CD14-positive monocyte (primary cell): ENCODE results near the gene MPPED1. TPM values are rescaled to one million over a fixed set of nuclear protein-coding genes. Genes with fewer than 3 reads are reported as not detected.
A peak's percentile ranks its signal among the peaks of the same experiment; 100 is the strongest.

Source experiments
- DNase-seq, 3 donors: peaks; one replicate each; pipeline ENCODE4 v3.0.0-alpha.2; 2011 to 2022
- H2AFZ ChIP-seq: 2 replicates; pipeline ENCODE4 v1.6.0; 2012; ENCODE audit warnings: mild to moderate bottlenecking, low read depth, low read length, inconsistent platforms; ENCODE audit not compliant: insufficient read depth, poor library complexity, severe bottlenecking
- H3K27ac ChIP-seq, 2 donors: 1 replicate in 1 of 2; 2 replicates in 1 of 2; pipeline ENCODE4 v1.5.1; 2012 to 2013; ENCODE audit warnings: low read length in 2 of 2, control low read depth in 1 of 2, inconsistent platforms in 1 of 2, low read depth in 1 of 2, mild to moderate bottlenecking in 1 of 2
- H3K27me3 ChIP-seq, 2 donors: one replicate each; pipeline versions ENCODE4 v1.6.0 to v1.6.1; 2011 to 2013; ENCODE audit warnings: low read length in 2 of 2; ENCODE audit not compliant: control insufficient read depth in 2 of 2, insufficient read depth in 2 of 2
- H3K36me3 ChIP-seq, 2 donors: replicated peaks in 1 of 2; 1 replicate in 1 of 2; 2 replicates in 1 of 2; pipeline versions ENCODE4 v1.5.1 to v1.6.1; 2012 to 2013; ENCODE audit warnings: low read length in 2 of 2, control low read depth in 1 of 2, inconsistent platforms in 1 of 2, mild to moderate bottlenecking in 1 of 2; ENCODE audit not compliant: insufficient read depth in 2 of 2, control insufficient read depth in 1 of 2
- H3K4me1 ChIP-seq, 2 donors: 1 replicate in 1 of 2; 2 replicates in 1 of 2; pipeline versions ENCODE4 v1.5.1 to v1.6.1; 2012 to 2013; ENCODE audit warnings: low read length in 2 of 2, control low read depth in 1 of 2, inconsistent platforms in 1 of 2, mild to moderate bottlenecking in 1 of 2, moderate library complexity in 1 of 2; ENCODE audit not compliant: insufficient read depth in 2 of 2, control insufficient read depth in 1 of 2
- H3K4me2 ChIP-seq: replicated peaks from 2 replicates; pipeline ENCODE3; 2012; ENCODE audit warnings: low read length, moderate library complexity, mild to moderate bottlenecking; ENCODE audit not compliant: poor library complexity, severe bottlenecking; ENCODE audit errors: extremely low read depth
- H3K4me3 ChIP-seq, 3 experiments: fragments of 200-600 bp in 1 of 3; sonication (generic) in 1 of 3; replicated peaks in 1 of 3; 1 replicate in 2 of 3; 2 replicates in 1 of 3; pipeline ENCODE4 v1.5.1; 2011 to 2013; ENCODE audit warnings: low read length in 3 of 3, mild to moderate bottlenecking in 3 of 3, control low read depth in 2 of 3, low read depth in 2 of 3, inconsistent platforms in 1 of 3, moderate library complexity in 1 of 3
- H3K79me2 ChIP-seq: 2 replicates; pipeline ENCODE4 v1.6.0; 2012; ENCODE audit warnings: mild to moderate bottlenecking, control low read depth, inconsistent platforms, low read length, moderate library complexity; ENCODE audit not compliant: insufficient read depth
- H3K9ac ChIP-seq: 2 replicates; pipeline ENCODE4 v1.6.0; 2017; ENCODE audit warnings: low read length, mild to moderate bottlenecking; ENCODE audit not compliant: insufficient read depth, poor library complexity, severe bottlenecking
- H3K9me3 ChIP-seq, 2 donors: replicated peaks in 1 of 2; 1 replicate in 1 of 2; 2 replicates in 1 of 2; pipeline versions ENCODE4 v1.5.1 to v1.6.1; 2012 to 2013; ENCODE audit warnings: low read length in 2 of 2, control low read depth in 1 of 2; ENCODE audit not compliant: control insufficient read depth in 1 of 2, insufficient read depth in 1 of 2
- H4K20me1 ChIP-seq: 2 replicates; pipeline ENCODE4 v1.6.0; 2012; ENCODE audit warnings: mild to moderate bottlenecking, low read length, control low read depth, moderate library complexity; ENCODE audit not compliant: insufficient read depth
- H3K27ac Mint-ChIP-seq, 7 donors: one replicate each; pipeline ENCODE4 v1.8.0; 2020; ENCODE audit warnings: mild to moderate bottlenecking in 7 of 7, mixed read lengths in 7 of 7, moderate library complexity in 6 of 7, inconsistent platforms in 2 of 7
- H3K27me3 Mint-ChIP-seq, 3 donors: one replicate each; pipeline ENCODE4 v1.8.0; 2021 to 2022; ENCODE audit warnings: low read depth in 3 of 3, mild to moderate bottlenecking in 3 of 3, mixed read lengths in 3 of 3, moderate library complexity in 3 of 3, inconsistent platforms in 1 of 3
- H3K36me3 Mint-ChIP-seq, 2 donors: one replicate each; pipeline ENCODE4 v1.8.0; 2020; ENCODE audit warnings: mixed read lengths in 2 of 2, inconsistent platforms in 1 of 2, mild to moderate bottlenecking in 1 of 2
- H3K4me1 Mint-ChIP-seq: one replicate; pipeline ENCODE4 v1.8.0; 2020; ENCODE audit warnings: mild to moderate bottlenecking, mixed read lengths
- H3K4me3 Mint-ChIP-seq, 2 donors: one replicate each; pipeline ENCODE4 v1.8.0; 2020; ENCODE audit warnings: mild to moderate bottlenecking in 2 of 2, mixed read lengths in 2 of 2, moderate library complexity in 1 of 2
- H3K9me3 Mint-ChIP-seq, 7 donors: one replicate each; pipeline ENCODE4 v1.8.0; 2020 to 2022; ENCODE audit warnings: mixed read lengths in 7 of 7, mild to moderate bottlenecking in 6 of 7, moderate library complexity in 6 of 7, inconsistent platforms in 2 of 7
- WGBS: methylation state at CpG from one replicate; pipeline ENCODE4 v1.1.5; 2013; ENCODE audit warnings: missing lambda C conversion rate; ENCODE audit not compliant: insufficient coverage; 5-methylcytosine and 5-hydroxymethylcytosine counted together
- intact Hi-C, 2 donors: fragments of 100-400 bp; cut with micrococcal nuclease; formaldehyde crosslinking; loops; one replicate each; pipeline versions ENCODE4 v1.15.0 to v1.15.1; 2023
- polyA plus RNA-seq, 3 donors: library from polyadenylated mRNA; depleted of rRNA in 1 of 3; unstranded in 2 of 3; stranded (reverse) in 1 of 3; fragments of 300-500 nt in 2 of 3; fragments of >200 nt in 1 of 3; fragmentation: Illumina TruSeq in 2 of 3; gene quantifications; 1 replicate in 2 of 3; 2 replicates in 1 of 3; pipeline ENCODE4 v1.2.3, GENCODE V29; 2012 to 2021
- TF ChIP-seq, protein P1 (sequence below): fragments of 200-600 bp; IDR thresholded peaks from one replicate; pipeline ENCODE4 v1.8.0; 2022; ENCODE audit warnings: antibody characterized with exemption, mild to moderate bottlenecking

The MPPED1 gene
- polyA plus RNA-seq, 3 donors: not detected

DNA sequence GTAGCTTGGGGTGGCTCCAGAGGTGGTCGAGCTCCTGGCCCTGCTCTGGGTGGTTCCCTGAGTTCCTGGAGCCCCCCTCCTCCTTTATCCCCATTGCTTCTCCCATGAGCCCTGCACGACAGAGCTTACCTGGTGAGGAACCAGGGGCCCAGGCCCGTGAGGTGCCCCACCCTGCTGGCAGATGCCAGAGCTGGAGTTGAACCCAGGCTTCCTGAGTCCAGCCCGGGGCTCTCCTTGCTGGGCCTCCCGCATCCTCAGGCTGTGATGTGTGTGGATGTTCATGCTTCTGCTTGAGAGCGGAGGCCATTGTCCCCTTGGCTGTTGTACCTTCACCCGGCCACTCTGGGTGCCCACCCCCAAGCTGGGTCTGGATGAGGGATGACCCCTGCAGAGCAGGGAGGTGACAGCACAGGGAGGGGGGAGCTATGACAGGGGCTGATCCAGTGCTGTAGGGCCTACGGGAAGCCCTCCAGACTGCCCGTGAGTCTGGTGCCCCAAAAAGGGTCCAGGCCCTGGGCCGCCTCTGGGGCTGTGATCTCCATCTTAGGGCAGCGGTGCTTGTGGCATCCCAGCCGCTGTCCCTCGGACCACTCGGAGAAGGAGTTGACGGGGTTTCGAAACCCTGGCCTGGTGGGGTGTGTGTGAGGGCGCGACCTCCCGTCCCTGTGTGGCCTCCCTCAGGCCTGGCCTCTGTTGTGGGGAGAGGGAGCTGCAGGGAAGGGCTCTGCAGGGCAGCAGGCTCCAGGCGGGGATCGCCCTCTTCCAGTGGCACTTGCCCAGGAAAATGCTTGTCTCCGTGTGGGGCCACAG lies 14.4 kb downstream of the MPPED1 start:
- Histone ChIP-seq H3K4me1 (no peaks in the 10 kb centered on the region), H3K9ac (no peak overlapping the region), H3K27me3 (no peaks in the 10 kb centered on the region), H3K79me2 (no peaks in the 10 kb centered on the region), H3K36me3 (no peaks in the 10 kb centered on the region), H2AFZ (no peak overlapping the region), H3K4me3 (no peak overlapping the region), H3K4me2 (no peak overlapping the region), H3K27ac (no peak overlapping the region), H4K20me1 (no peaks in the 10 kb centered on the region), H3K9me3 (no peaks in the 10 kb centered on the region)
- peaks cover 2 to 15% (median 7%) of the 10 kb centered on the region in 3 donors for H3K27me3 Mint-ChIP-seq
- TF ChIP-seq, protein P1, sequence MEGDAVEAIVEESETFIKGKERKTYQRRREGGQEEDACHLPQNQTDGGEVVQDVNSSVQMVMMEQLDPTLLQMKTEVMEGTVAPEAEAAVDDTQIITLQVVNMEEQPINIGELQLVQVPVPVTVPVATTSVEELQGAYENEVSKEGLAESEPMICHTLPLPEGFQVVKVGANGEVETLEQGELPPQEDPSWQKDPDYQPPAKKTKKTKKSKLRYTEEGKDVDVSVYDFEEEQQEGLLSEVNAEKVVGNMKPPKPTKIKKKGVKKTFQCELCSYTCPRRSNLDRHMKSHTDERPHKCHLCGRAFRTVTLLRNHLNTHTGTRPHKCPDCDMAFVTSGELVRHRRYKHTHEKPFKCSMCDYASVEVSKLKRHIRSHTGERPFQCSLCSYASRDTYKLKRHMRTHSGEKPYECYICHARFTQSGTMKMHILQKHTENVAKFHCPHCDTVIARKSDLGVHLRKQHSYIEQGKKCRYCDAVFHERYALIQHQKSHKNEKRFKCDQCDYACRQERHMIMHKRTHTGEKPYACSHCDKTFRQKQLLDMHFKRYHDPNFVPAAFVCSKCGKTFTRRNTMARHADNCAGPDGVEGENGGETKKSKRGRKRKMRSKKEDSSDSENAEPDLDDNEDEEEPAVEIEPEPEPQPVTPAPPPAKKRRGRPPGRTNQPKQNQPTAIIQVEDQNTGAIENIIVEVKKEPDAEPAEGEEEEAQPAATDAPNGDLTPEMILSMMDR: no peak
- intact Hi-C loops: no loop called here
- no peaks in the 10 kb centered on the region for H3K9me3 Mint-ChIP-seq
- H3K36me3 Mint-ChIP-seq: no peaks in the 10 kb centered on the region
- DNase-seq: no peak
- peak overlapping the region in 1 of 7 donors; percentile 38 for H3K27ac Mint-ChIP-seq
- no peaks in the 10 kb centered on the region for H3K4me1 Mint-ChIP-seq
- WGBS: 81% methylated on average over 18 of the region's 22 CpGs
- H3K4me3 Mint-ChIP-seq: no peak overlapping the region

DNA sequence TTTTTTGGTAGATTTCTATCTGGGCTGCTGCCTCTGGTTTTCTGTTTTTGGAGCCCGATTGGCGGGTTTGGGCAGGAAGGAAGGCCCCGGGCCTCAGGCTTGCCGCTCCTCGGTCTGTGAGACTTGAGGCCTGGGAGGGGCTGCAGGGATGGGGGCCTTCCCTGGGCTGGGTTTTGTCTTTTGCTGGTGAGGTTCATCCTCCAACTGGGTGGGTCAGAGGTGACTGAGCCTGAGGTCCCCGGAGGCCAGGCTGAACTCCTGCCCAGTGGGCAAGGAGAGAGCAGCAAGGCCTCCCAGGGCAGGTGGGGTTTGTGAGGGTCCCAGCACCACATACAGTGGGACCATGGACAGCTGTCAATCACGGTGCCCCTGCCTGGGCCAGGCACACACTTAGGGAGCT lies 15.0 kb downstream of the MPPED1 start:
- Mint-ChIP-seq H3K4me1 (no peaks in the 10 kb centered on the region), H3K36me3 (no peaks in the 10 kb centered on the region), H3K4me3 (no peak overlapping the region), H3K27me3 (peaks cover 5 to 16% (median 11%) of the 10 kb centered on the region in 3 donors), H3K9me3 (no peaks in the 10 kb centered on the region), H3K27ac (no peak overlapping the region)
- Histone ChIP-seq H3K9ac (no peak overlapping the region), H3K27ac (no peak overlapping the region), H2AFZ (no peak overlapping the region), H3K27me3 (peaks cover 0 to 4% of the 10 kb centered on the region in 2 donors), H3K36me3 (no peaks in the 10 kb centered on the region), H3K4me3 (no peak overlapping the region), H3K79me2 (no peaks in the 10 kb centered on the region), H3K4me1 (no peaks in the 10 kb centered on the region), H4K20me1 (no peaks in the 10 kb centered on the region), H3K4me2 (no peak overlapping the region), H3K9me3 (no peaks in the 10 kb centered on the region)
- intact Hi-C loops: no loop called here
- no peak for DNase-seq
- WGBS: 32% methylated on average over 7 of the region's 7 CpGs
- TF ChIP-seq, protein P1: no peak
